GM06990 (cell line): Measurements from ENCODE around the gene C6orf58.

Experiments
- DNase-seq: peaks from one replicate; pipeline ENCODE4 v3.0.0-alpha.2; 2011; ENCODE audit not compliant: insufficient read length; ENCODE audit errors: extremely low read depth
- H3K27me3 ChIP-seq: replicated peaks from 2 replicates; pipeline ENCODE4 v1.6.0; 2011; ENCODE audit warnings: low read length; ENCODE audit not compliant: control insufficient read depth, insufficient read depth
- H3K36me3 ChIP-seq: 2 replicates; pipeline ENCODE4 v1.5.1; 2011; ENCODE audit warnings: low read length; ENCODE audit not compliant: control insufficient read depth, insufficient read depth
- H3K4me3 ChIP-seq: replicated peaks from 2 replicates; pipeline ENCODE4 v1.5.1; 2011; ENCODE audit warnings: low read depth, mild to moderate bottlenecking, control low read depth, low read length
- TF ChIP-seq, protein P1 (sequence below): IDR thresholded peaks from 2 replicates; pipeline ENCODE4 v1.5.1; 2011; ENCODE audit warnings: low read length, control low read depth, mild to moderate bottlenecking, inconsistent platforms; ENCODE audit not compliant: insufficient read depth, poor library complexity, severe bottlenecking

C6orf58 gene

DNA sequence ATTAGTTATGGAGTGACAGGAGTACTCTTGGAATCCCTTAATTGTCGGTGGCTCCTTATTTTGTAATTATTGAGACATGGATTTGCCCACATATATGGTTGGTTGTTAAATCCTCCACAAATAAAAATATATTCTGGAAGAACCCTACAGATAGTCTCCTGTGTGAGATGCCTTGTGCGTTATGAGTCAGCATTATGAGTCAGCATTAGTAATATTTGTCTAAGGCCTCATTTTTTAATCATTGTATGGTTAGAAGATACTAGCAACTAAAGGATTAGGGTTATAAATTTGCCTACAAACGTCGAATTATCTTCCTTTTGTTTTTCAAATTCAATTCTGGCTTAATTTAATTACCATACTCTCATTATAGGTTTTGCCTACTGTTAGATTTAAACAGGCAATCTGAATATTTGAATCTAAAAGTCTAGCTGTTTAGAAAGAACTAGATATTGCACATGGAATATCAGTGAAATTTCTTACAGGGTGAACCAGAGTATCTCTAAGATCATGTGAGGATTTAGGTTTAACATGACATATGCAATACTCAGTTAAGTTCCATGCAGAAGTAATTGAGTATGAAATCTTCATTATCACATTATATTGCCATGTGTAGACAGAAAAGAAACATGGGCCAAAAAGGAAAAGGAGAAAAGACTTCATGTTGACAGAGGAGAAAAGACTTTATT, 5.9 kb downstream of the C6orf58 start:
- Histone ChIP-seq H3K36me3 (no peaks in the 10 kb centered on the region), H3K27me3 (no peaks in the 10 kb centered on the region), H3K4me3 (no peak overlapping the region)
- DNase-seq, result no peak
- TF ChIP-seq, protein P1, sequence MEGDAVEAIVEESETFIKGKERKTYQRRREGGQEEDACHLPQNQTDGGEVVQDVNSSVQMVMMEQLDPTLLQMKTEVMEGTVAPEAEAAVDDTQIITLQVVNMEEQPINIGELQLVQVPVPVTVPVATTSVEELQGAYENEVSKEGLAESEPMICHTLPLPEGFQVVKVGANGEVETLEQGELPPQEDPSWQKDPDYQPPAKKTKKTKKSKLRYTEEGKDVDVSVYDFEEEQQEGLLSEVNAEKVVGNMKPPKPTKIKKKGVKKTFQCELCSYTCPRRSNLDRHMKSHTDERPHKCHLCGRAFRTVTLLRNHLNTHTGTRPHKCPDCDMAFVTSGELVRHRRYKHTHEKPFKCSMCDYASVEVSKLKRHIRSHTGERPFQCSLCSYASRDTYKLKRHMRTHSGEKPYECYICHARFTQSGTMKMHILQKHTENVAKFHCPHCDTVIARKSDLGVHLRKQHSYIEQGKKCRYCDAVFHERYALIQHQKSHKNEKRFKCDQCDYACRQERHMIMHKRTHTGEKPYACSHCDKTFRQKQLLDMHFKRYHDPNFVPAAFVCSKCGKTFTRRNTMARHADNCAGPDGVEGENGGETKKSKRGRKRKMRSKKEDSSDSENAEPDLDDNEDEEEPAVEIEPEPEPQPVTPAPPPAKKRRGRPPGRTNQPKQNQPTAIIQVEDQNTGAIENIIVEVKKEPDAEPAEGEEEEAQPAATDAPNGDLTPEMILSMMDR, result no peak

DNA sequence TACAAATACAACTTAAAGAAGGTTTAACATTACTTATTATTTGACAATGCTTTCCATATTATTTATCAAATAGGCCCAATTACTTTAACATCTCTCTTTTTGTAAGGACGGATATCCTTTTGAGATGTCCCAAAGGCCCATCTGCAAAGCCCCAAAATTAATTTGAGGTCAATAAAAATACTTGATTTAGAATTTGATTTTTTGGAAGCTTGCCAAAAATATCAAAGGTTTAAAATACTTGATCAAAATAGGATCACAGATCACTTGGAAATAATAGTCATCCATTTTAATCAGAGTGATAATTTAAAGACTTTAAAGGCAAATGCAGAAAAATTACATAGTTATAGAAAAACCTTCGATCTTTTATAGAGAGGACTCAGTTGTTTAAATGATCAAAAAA, 8.1 kb downstream of the C6orf58 start:
- Histone ChIP-seq H3K36me3 (no peaks in the 10 kb centered on the region), H3K27me3 (no peaks in the 10 kb centered on the region), H3K4me3 (no peak overlapping the region)
- TF ChIP-seq, protein P1, result no peak
- DNase-seq, result no peak

DNA sequence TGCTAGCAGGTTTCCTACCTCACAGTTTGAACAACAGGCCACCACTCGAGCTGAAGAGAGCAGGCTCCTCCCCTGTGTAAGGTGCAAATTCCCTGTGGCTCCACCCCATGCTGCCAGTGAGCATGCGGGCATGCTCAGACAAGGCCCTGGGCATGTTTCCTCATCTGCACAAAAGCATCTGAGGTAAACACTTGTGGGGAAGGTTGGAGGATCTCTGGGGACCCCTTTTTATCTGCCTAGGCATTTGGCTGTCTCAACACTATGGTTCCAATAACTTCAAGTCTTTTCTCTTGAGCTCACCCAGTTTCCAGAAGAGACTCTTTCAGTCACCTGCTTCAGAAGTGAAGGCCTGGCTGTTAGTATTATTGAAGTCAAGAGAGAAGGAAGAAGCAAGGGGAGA, 9.4 kb downstream of the C6orf58 start:
- Histone ChIP-seq H3K36me3 (no peaks in the 10 kb centered on the region), H3K27me3 (no peaks in the 10 kb centered on the region), H3K4me3 (no peak overlapping the region)
- no peak for DNase-seq
- TF ChIP-seq, protein P1, result no peak

DNA sequence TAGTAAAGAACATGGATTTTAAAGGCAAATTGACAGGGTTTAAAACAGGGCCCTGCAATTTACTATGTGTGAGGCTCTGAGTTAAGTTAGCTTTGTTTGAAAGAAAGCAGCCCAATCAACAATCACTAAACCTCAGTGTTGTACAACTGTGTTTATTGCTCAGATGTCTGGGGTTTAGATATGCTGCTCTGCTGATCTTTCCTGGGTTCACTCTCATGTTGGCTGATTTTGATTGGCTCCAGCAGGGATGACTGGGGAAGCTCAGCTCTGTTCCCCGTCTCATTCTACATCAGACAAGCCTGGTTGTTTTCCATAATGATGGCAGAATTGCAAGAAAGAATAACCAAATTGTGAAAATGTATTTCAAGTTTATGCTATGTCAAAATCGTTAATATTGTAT, 10.9 kb downstream of the C6orf58 start:
- Histone ChIP-seq H3K27me3 (no peaks in the 10 kb centered on the region), H3K36me3 (no peaks in the 10 kb centered on the region), H3K4me3 (no peak overlapping the region)
- no peak for DNase-seq
- TF ChIP-seq, protein P1, result no peak

DNA sequence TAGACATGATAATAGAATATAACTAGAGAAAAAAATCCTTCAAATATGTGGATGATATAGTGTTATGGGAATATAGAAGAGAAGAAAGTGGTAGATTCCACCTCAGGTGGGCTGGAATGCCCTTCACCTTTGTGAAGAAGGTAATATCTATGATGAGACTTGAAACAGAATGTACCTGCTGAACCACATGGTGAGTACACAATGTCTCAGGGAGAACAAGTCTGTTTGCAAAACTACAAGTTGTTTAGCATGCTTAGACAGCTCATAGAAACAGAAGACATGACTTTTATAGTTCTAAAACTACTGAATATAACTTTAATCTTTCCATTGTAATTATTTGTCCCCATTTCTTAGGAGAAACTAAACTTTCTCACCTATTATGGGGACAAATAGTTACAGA, 12.2 kb downstream of the C6orf58 start:
- Histone ChIP-seq H3K27me3 (no peaks in the 10 kb centered on the region), H3K4me3 (no peak overlapping the region), H3K36me3 (no peaks in the 10 kb centered on the region)
- DNase-seq, result no peak
- TF ChIP-seq, protein P1, result no peak

DNA sequence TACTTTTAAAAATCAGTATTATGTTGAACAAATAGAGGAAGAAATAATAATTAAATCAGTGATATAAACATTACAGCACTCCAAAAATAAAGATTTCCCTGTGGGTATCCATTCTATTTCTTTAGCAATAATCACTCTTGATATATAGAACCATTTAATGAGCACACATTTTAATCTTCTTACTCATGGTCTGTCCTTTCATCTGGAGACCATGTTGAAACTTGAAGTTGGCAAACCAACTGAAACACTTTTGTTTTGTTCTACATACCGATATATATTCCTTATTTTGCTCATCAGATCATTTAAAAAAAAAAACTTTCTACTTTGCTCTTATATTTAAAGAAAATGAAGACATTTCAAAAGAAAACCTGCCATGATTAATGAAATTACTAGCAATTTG, 13.4 kb downstream of the C6orf58 start:
- Histone ChIP-seq H3K4me3 (no peak overlapping the region), H3K36me3 (no peaks in the 10 kb centered on the region), H3K27me3 (no peaks in the 10 kb centered on the region)
- TF ChIP-seq, protein P1, result no peak
- DNase-seq, result no peak
